ENCODE measurements around the gene STXBP6.

STXBP6 gene

DNA sequence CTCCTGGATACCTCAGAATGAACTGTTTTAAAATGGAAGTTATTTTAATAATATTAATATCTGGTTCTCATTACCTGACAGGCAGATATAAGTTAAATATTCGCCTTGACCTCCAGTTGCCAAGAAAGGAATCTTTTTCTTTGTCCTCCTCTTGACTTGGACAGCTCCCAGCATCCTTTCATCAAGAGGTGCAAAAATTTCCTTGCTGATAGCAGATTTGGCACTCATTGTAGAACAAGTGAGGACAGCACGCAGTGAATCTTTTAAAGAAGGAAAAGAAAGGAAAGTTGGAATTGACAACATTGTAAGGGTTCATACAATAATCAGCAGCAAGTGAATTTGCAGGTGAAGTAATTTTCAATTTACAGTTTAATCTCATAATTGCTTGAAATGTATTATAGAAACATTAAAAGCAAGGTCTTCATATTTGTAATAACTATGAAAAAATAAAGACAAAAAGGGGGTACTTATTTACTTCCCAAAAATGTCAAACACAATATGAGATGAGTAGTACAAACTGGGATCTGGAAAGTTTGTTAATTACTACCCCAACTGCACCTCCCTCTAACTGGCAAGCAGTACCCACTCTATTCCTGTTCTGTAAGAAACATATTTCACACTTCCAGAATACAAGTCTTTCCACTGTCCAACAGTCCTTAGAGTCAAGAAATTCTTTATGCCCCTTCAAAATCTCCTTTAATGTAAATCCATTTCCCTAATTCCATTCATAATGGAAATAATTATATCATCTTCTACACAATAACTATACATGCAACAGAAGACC is 75.2 kb downstream of the STXBP6 start:
- Histone ChIP-seq H3K9me3 (no peaks in the 10 kb centered on the region), H3K4me1 (no peaks in the 10 kb centered on the region), H3K36me3 (no peaks in the 10 kb centered on the region), H3K27me3 (no peaks in the 10 kb centered on the region), H3K4me3 (ENCODE audit: low read depth, low read length) (no peak overlapping the region)
- TF ChIP-seq, protein P1, sequence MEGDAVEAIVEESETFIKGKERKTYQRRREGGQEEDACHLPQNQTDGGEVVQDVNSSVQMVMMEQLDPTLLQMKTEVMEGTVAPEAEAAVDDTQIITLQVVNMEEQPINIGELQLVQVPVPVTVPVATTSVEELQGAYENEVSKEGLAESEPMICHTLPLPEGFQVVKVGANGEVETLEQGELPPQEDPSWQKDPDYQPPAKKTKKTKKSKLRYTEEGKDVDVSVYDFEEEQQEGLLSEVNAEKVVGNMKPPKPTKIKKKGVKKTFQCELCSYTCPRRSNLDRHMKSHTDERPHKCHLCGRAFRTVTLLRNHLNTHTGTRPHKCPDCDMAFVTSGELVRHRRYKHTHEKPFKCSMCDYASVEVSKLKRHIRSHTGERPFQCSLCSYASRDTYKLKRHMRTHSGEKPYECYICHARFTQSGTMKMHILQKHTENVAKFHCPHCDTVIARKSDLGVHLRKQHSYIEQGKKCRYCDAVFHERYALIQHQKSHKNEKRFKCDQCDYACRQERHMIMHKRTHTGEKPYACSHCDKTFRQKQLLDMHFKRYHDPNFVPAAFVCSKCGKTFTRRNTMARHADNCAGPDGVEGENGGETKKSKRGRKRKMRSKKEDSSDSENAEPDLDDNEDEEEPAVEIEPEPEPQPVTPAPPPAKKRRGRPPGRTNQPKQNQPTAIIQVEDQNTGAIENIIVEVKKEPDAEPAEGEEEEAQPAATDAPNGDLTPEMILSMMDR (IDR thresholded peaks at IDR 0.05; ENCODE audit: low read depth, low read length), result no peak
- DNase-seq, result no peak

DNA sequence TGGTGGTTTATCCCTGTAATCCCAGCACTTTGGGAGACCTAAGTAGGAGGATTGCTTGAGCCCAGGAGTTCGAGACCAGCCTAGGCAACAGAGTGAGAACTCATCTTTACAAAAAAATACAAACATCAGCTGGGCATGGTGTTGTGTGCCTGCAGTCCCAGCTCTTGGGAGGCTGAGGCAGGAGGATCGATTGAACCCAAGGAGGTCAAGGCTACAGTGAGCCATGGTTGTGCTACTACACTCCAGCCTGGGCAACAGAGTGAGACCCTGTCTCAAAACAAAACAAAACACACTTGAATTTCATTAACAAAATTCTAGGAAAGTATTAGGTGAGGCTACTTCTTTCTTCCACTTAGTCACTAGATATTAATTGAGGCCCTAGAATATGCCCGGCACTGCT is 77.1 kb downstream of the STXBP6 start:
- no peaks in the 10 kb centered on the region for H3K9me3 ChIP-seq
- H3K4me3 ChIP-seq (ENCODE audit: low read depth, low read length), result no peak overlapping the region
- no peaks in the 10 kb centered on the region for H3K36me3 ChIP-seq
- TF ChIP-seq, protein P1 (IDR thresholded peaks at IDR 0.05; ENCODE audit: low read depth, low read length), result no peak
- no peaks in the 10 kb centered on the region for H3K4me1 ChIP-seq
- H3K27me3 ChIP-seq, result no peaks in the 10 kb centered on the region
- no peak for DNase-seq

DNA sequence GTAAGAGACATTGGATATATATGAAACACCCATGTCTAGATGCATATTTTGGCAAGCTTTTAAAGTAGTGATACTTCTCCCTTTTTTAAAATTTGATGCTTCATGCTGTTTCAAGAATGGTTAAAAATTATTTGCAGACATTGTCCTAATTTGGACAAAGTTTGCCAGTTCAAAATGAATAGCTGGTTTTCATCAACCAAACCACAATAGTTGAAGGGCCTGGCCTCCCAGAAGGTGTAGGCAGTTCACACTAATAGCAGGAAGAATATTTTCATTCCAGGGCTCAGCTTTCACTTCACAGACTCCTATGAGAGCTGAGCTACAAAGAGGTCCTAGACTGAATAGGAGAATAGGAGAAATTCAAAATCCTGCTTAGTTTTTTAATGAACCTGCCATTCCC is 78.7 kb downstream of the STXBP6 start:
- TF ChIP-seq, protein P1 (IDR thresholded peaks at IDR 0.05; ENCODE audit: low read depth, low read length), result no peak
- no peaks in the 10 kb centered on the region for H3K36me3 ChIP-seq
- no peaks in the 10 kb centered on the region for H3K4me1 ChIP-seq
- H3K4me3 ChIP-seq (ENCODE audit: low read depth, low read length), result no peak overlapping the region
- no peaks in the 10 kb centered on the region for H3K9me3 ChIP-seq
- H3K27me3 ChIP-seq, result no peaks in the 10 kb centered on the region
- DNase-seq, result no peak

DNA sequence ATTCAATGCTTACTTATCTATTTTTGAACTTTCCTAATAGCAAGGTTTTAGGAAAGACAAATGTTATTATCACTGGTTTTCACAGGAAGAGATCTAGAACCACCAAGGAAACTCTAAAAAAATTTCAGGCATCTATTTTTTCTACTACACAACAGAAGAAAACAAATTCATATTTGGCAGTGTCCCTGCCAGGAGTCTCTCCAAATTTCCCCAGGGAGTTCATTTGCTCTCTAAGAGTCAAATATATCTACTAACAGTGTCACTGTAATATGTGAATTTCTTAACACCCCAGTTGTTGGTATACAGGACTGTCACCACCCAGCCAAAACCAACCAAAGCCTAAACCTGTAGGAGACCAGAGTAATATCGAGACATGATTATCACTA is 83.4 kb downstream of the STXBP6 start:
- H3K36me3 ChIP-seq, result no peaks in the 10 kb centered on the region
- no peaks in the 10 kb centered on the region for H3K27me3 ChIP-seq

DNA sequence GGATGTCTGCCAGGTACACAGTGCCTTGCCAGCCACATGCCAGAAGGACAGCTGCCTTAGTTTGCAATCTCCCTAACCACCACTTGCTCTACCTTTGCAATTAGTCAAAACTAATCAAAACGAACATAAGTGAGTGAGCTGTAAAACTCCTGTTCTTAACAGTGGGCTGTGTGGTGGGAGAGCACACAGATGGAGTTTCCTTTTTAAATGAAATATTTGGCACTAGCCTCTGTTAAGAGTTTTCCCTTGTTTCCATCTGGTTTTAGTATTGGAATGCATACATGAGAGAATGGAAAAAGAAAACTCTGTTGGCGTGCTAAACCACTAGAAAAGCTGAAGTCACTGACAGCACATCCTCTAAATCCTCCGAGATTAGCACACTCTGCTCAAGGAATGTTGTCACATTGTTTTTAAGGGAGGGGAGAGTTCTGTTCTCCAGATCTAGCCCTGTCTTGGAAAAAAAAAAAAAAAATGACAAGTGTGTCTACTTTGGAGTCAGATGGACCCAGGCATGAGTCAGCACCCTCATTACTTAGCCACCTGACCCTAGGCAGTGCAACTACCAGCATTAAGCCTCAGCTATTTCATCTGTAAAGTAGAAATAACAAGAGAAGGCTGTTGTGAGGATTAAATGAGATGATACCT is 83.9 kb downstream of the STXBP6 start:
- Histone ChIP-seq H3K4me1 (no peaks in the 10 kb centered on the region), H3K4me3 (ENCODE audit: low read depth, low read length) (no peak overlapping the region), H3K27me3 (no peaks in the 10 kb centered on the region), H3K9me3 (no peaks in the 10 kb centered on the region), H3K36me3 (no peaks in the 10 kb centered on the region)
- TF ChIP-seq, protein P1 (IDR thresholded peaks at IDR 0.05; ENCODE audit: low read depth, low read length), result no peak
- DNase-seq, result no peak

More for the DNA sequence above, 83.4 kb downstream of the STXBP6 start:
- TF ChIP-seq, protein P1 (IDR thresholded peaks at IDR 0.05; ENCODE audit: low read depth, low read length), result no peak
- no peaks in the 10 kb centered on the region for H3K4me1 ChIP-seq
- no peak overlapping the region for H3K4me3 ChIP-seq (ENCODE audit: low read depth, low read length)
- H3K9me3 ChIP-seq, result no peaks in the 10 kb centered on the region
- no peak for DNase-seq

DNA sequence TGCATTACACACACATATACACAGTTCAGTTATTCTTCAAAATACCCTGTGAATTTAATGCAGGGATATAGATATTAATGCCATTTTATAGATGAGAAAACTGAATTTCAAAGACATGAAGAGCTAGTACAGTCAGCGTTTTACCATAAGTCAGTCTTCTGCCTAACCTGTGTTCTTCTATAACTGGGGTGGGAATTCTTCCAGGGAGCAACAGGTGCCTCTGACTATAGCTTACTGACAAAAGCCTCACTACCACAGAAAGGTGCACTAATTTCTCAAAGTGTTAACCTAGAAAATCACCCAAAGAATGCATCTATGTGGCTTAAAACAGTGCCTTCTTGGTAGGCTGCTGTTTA is 84.4 kb downstream of the STXBP6 start:
- Histone ChIP-seq H3K4me1 (no peaks in the 10 kb centered on the region), H3K4me3 (ENCODE audit: low read depth, low read length) (no peak overlapping the region), H3K27me3 (no peaks in the 10 kb centered on the region), H3K36me3 (no peaks in the 10 kb centered on the region), H3K9me3 (no peaks in the 10 kb centered on the region)
- DNase-seq, result no peak
- TF ChIP-seq, protein P1 (IDR thresholded peaks at IDR 0.05; ENCODE audit: low read depth, low read length), result no peak

All from BE2C (cell line).